Measurements from ENCODE around the gene SPATA32.

- TF ChIP-seq CTCF (IDR thresholded peaks at IDR 0.05): no peak
- TF ChIP-seq POLR2A (IDR thresholded peaks at IDR 0.05): no peak
- no peak for TF ChIP-seq POLR2AphosphoS5 (IDR thresholded peaks at IDR 0.05; ENCODE audit: insufficient read depth in 1 of 2, low read depth in 1 of 2)
These were observed 36.7 kb downstream of the SPATA32 start for GRCh38 chr17:45225051-45225700.
